DMS53 treated with DMSO at 0.1 percent for 48 hours (cell line): ENCODE results near the gene HMCN1.
A peak's percentile ranks its signal among the peaks of the same experiment; 100 is the strongest.

Experiments
- DNase-seq: peaks from one replicate; lab custom pipeline; 2025; ENCODE audit not compliant: unreplicated experiment; lab: John Stamatoyannopoulos, UW

HMCN1 gene

GRCh38 chr1:185846672-185847444 is 112.7 kb downstream of the HMCN1 start:
- DNase-seq, result no peak

- no peak for DNase-seq
These were observed 114.8 kb downstream of the HMCN1 start for GRCh38 chr1:185849014-185849413.

DNA sequence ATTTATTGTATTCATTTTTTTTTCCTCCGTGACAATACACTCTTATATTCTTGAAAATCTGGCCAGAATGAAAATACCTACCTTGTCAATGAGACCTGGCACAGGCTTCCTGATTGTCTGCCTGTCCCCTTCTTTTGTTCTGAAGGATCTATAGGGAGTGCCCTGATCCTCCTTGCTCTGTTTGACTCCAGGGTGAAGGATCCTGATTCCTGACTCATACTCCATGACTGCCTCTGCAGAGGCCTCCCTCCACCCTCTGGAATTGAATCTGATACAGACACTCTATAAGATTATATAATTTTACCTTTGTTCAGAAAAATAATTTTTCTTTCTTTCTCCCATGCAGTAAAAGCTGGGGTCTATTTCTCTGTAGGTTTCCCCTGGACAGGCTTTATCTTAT is 116.2 kb downstream of the HMCN1 start:
- no peak for DNase-seq

- no peak for DNase-seq
These were observed 119.5 kb downstream of the HMCN1 start for GRCh38 chr1:185853739-185854138.

GRCh38 chr1:185856482-185856881 is 122.3 kb downstream of the HMCN1 start:
- no peak for DNase-seq

DNA sequence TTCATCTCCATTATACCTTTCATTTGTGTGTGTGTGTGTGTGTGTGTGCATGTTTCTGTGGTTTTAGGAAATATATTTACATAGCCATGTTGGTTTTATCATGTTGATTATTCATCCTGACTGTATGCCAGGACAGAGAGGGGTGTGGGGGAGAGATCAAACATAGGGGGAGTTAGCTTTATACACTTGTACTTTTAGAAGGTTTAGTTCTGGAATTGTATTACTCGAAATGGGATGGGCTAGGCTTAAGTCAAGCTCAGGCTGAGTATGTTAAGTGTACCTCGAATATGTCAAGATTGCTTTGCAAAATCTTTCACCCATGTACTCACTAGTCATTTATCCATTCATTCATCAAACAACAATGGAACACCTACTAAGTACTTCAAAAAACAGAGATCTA is 123.3 kb downstream of the HMCN1 start:
- DNase-seq, result no peak

DNA sequence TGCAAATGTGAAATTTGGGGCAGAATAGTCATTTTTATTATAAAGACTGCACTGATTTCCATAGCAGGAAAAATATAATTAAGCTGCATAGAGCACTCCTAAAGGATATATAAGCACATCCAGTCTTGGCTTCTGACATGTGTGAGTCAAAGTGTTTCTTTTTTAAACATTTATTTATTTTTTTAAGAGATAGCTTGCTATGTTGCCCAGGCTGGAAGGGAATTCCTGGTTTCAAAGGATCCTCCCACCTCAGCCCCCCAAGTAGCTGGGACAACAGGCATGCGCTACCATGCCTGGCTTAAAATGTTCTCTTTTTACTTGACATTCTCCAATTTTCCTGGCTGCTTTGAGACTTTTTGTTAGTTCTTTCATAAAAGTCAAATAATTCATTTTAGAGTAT is 126.1 kb downstream of the HMCN1 start:
- DNase-seq, result no peak

GRCh38 chr1:185860859-185861258 is 126.7 kb downstream of the HMCN1 start:
- DNase-seq, result no peak

GRCh38 chr1:185861630-185862029 is 127.4 kb downstream of the HMCN1 start:
- DNase-seq, result peak; percentile 78

GRCh38 chr1:185862235-185862634 is 128.0 kb downstream of the HMCN1 start:
- DNase-seq, result no peak

DNA sequence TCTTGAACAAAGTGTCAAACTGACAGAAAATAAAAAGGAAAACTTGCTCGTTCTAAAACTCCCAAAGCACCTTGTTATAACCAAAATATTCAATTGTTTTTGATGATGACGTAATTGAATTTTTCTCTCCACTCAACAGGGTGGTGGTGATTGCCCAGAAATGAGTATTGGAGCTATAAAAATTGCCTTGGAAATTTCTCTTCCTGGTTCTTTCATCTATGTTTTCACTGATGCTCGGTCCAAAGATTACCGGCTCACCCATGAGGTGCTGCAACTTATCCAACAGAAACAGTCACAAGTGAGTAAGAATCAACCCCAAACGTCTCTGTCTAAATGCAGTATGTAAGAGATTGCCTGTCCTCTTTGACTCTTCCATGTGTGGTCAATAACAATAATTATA is 130.1 kb downstream of the HMCN1 start:
- no peak for DNase-seq

DNA sequence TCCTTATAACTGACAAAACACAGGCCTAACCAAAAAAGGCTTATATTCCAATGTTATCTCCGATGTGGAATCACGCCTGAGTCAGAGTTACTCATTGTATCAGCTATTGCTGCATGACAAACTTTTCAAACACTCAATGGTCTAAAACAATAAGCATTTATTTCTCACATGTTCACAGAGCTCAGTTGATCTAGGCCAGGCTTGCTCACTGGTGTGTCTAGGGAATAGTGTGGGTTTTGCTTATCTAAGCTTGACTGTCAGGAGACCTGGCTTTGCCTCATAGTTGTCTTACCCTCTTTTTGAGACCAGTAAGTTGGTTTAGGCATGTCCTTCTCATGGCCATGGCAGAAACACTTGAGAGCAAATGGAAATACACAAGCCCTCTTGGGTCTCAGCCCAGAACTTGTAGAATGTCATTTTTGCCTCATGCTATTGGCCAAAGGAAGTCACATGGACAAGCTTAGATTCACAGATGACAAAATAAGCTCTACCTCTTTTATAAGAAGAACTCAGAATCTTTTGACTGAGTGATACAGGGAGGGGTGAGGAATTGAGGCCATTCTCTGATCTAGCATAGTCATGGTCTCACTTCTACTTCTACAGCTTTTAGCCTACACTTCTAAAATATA is 130.8 kb downstream of the HMCN1 start:
- DNase-seq, result no peak

DNA sequence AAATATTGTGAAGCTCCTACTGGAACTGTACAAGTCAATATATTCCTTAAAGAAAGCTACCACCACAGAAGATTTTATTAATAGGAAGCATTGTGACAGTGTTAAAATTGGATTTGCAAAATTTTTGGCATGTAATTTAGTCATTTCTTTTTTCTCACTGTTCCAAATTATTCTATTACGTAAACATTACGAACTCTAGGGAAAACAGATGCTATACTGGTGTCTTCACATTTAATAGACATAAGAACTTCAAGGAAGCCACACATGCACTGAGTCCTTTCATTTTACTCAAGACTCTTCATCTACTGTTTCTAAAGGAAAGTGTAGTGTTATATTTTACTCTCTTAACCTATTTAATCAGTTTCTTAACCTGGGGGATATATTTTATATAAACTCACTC is 135.4 kb downstream of the HMCN1 start:
- no peak for DNase-seq

DNA sequence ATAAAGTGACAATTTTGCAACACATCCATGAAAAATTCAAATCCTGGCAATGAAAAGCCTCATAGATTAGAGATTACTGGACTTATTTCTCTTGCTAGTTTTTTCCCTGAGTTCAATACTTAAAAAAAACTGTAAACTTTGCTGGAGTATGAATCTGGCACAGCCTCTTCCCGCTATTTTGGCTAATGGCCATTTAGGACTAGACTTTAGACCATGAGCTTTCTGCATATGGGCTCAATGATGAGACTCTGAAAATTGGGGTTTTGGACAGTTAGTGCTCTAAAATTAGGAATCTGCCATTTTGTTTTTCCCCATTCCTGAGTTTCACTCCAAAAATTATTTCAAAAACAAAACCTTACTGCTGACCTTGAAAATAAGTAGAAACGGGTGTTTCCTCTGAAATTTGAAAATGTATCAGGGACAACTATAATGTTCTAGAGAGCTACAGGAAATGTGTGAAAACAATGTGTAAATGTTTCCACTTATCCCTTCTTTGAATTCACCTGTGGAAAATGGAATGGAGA is 137.5 kb downstream of the HMCN1 start:
- no peak for DNase-seq

DNA sequence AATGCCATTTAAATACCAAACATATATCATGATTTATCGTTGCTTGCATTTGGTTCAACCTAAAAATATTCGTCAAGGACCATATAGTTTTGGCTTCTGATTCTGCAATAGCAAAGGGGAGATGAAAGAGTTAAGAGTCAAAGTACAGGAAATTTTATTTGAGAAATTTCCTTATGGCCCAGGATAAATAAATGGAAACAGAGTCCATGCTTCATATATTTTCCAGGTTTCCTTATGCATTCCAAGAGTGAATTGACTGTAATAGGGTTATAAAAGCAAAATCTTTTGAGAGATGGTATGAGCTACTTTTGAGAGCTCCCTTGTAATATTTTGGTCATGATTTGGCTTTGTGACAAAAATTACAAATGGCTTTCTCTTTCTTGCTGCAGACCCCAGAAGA is 140.1 kb downstream of the HMCN1 start:
- DNase-seq, result no peak

GRCh38 chr1:185880330-185880729 is 146.1 kb downstream of the HMCN1 start:
- no peak for DNase-seq

DNA sequence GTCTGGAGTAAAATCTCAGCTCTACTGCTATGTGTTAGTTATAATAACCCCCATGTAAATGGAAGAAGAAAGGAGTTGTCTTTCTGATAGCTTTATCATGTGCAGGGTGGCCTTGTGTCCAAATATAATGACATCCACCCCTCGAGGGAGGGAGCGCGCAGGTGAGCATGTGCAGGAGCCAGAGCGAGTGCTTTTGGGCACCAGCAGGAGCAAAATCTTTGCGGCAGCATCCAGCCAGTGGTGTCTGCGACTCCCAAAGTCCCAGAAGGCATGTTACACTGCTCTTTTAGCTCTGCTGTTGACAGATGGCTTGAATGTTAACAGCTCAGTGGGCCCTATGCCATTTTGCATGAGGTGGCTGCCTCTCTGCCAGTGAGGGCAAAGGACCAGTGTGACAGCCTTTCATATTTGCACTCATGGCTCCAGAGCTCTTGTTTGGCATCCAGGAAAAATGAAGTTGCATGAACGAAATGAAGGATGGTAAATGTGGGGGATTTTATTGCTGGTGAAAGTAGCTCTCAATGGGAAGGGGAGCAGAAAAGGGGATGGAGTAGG is 146.7 kb downstream of the HMCN1 start:
- no peak for DNase-seq

DNA sequence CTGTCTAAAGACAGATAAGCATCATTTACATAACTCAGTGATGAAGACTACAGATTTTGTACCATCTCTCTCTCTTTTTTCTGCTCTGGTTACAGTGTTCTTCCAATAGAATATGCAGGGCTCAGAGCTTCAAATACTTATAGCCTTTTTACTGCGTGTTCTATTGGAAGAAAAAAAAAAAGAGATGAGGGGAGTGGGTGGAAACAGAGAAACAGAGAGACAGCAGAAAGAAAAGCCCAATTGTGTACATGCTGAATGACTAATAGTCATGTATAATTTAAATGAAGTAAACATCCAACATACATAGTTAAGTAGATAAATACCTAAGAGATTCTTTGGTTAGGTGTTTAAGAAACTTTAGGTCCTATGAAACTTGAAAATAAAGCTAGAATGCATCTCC is 151.9 kb downstream of the HMCN1 start:
- DNase-seq, result no peak

- DNase-seq, result no peak
These were observed 152.5 kb downstream of the HMCN1 start for GRCh38 chr1:185886671-185887070.

DNA sequence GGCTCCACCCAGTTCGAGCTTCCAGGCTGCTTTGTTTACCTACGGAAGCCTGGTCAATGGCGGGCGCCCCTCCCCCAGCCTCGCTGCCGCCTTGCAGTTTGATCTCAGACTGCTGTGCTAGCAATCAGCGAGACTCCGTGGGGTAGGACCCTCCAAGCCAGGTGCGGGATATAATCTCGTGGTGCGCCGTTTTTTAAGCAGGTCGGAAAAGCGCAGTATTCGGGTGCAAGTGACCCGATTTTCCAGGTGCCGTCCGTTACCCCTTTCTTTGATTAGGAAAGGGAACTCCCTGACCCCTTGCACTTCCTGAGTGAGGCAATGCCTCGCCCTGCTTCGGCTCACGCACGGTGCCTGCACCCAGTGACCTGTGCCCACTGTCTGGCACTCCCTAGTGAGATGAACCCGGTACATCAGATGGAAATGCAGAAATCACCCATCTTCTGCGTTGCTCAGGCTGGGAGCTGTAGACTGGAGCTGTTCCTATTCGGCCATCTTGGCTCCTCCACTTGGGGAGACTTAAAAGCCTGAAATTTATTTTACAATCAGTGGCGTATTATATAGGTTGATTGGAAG is 158.7 kb downstream of the HMCN1 start:
- DNase-seq, result peak; percentile 18

DNA sequence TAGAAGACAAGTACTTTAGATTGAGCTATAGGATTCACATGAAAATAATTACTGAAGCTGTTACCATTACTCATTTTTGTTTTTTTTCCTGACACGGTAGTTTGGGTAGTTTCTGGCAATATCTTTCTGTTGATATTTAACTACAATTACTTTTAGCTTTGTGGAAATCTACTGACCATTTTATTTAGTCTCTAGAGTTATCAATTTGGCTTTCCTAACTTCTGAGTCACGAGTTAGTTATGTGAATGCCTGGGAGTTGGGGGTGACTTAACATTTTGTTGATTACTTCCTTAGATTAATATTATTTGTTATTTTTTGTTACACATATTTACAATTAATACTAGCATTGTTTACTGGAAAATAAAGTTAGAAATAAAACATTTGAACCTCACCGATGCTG is 160.6 kb downstream of the HMCN1 start:
- DNase-seq, result no peak
